Measurements from ENCODE around the gene SCN11A.
"Not testable (repeated sequence)": the region's sequence is repeated elsewhere in the genome, so short reads cannot be mapped to it uniquely, and the experiment has no call there.

SCN11A gene

GRCh38 chr3:39064646-39065045 lies 12.9 kb upstream of the SCN11A start:
- no peak for DNase-seq

GRCh38 chr3:39063143-39063542 lies 11.4 kb upstream of the SCN11A start:
- no peak for DNase-seq

- no peak for DNase-seq
These were observed 10.4 kb upstream of the SCN11A start for GRCh38 chr3:39062180-39062579.

- not testable (repeated sequence) for DNase-seq
These were observed 9.5 kb upstream of the SCN11A start for GRCh38 chr3:39061228-39061627.

GRCh38 chr3:39056151-39056550 lies 4.4 kb upstream of the SCN11A start:
- no peak for DNase-seq

- DNase-seq, result no peak
These were observed 2.0 kb upstream of the SCN11A start for GRCh38 chr3:39053696-39054095.

GRCh38 chr3:39052583-39052982 lies 839 bp upstream of the SCN11A start:
- DNase-seq, result no peak

- DNase-seq, result no peak
These were observed 1.7 kb downstream of the SCN11A start for GRCh38 chr3:39050029-39050428.

- DNase-seq, result no peak
These were observed 13.6 kb downstream of the SCN11A start for GRCh38 chr3:39038165-39038564.

- no peak for DNase-seq
These were observed 22.2 kb downstream of the SCN11A start for GRCh38 chr3:39029556-39029955.

GRCh38 chr3:39028546-39028945 lies 23.2 kb downstream of the SCN11A start:
- no peak for DNase-seq

GRCh38 chr3:39025222-39025970 lies 26.3 kb downstream of the SCN11A start:
- no peak for DNase-seq

- no peak for DNase-seq
These were observed 27.2 kb downstream of the SCN11A start for GRCh38 chr3:39024497-39024896.

- DNase-seq, result no peak
These were observed 29.5 kb downstream of the SCN11A start for GRCh38 chr3:39022286-39022630.

- no peak for DNase-seq
These were observed 30.1 kb downstream of the SCN11A start for GRCh38 chr3:39021465-39022285.

GRCh38 chr3:39021029-39021428 lies 30.7 kb downstream of the SCN11A start:
- DNase-seq, result no peak

GRCh38 chr3:39019299-39019698 lies 32.4 kb downstream of the SCN11A start:
- no peak for DNase-seq

GRCh38 chr3:39015418-39015817 lies 36.3 kb downstream of the SCN11A start:
- no peak for DNase-seq

GRCh38 chr3:39013921-39014509 lies 37.7 kb downstream of the SCN11A start:
- DNase-seq, result no peak

- no peak for DNase-seq
These were observed 38.5 kb downstream of the SCN11A start for GRCh38 chr3:39013289-39013688.

- no peak for DNase-seq
These were observed 40.5 kb downstream of the SCN11A start for GRCh38 chr3:39011191-39011736.

- DNase-seq, result no peak
These were observed 46.4 kb downstream of the SCN11A start for GRCh38 chr3:39005295-39005694.

Measured in activated CD4-positive, CD25-positive, alpha-beta regulatory T cell treated with anti-CD3 and anti-CD28 coated beads, Interleukin-2, amount 50 U/mL, for 72 hours (primary cell).